SK-N-SH (cell line): ENCODE measurements around the gene STC2.

Source experiments
- CTCF ChIP-seq: fragments of 200-600 bp; sonication (generic); IDR thresholded peaks from 2 replicates; pipeline ENCODE4 v1.6.1; 2017; ENCODE audit warnings: antibody characterized with exemption, mild to moderate bottlenecking, moderate library complexity
- EP300 ChIP-seq, 2 experiments: IDR thresholded peaks; 2 replicates each; pipeline versions ENCODE4 v1.4.0 to v1.6.1; 2012; ENCODE audit warnings: borderline replicate concordance in 1 of 2, low read depth in 1 of 2, low read length in 1 of 2
- FOXJ3 ChIP-seq: sonication (generic); formaldehyde crosslinking; IDR thresholded peaks from 2 replicates; pipeline ENCODE4 v1.5.1; 2020; ENCODE audit warnings: mild to moderate bottlenecking, missing genetic modification reagents
- FOXM1 ChIP-seq: IDR thresholded peaks from 2 replicates; pipeline ENCODE4 v1.4.0; 2012; ENCODE audit warnings: low read depth, mild to moderate bottlenecking
- JUND ChIP-seq: IDR thresholded peaks from 2 replicates; pipeline ENCODE4 v1.4.0; 2012
- MAX ChIP-seq: IDR thresholded peaks from 2 replicates; pipeline ENCODE4 v1.4.0; 2012; ENCODE audit warnings: low read depth
- POLR2AphosphoS5 ChIP-seq: IDR thresholded peaks from 2 replicates; pipeline ENCODE4 v1.6.1; 2012; ENCODE audit warnings: low read depth, low read length
- RAD21 ChIP-seq: IDR thresholded peaks from 2 replicates; pipeline ENCODE4 v1.6.1; 2012; ENCODE audit warnings: mild to moderate bottlenecking, low read length
- RCOR1 ChIP-seq: fragments of 150-350 bp; IDR thresholded peaks from 2 replicates; pipeline ENCODE4 v1.6.1; 2017; ENCODE audit warnings: antibody characterized with exemption, low read length
- REST ChIP-seq: IDR thresholded peaks from 2 replicates; pipeline ENCODE4 v1.6.1; 2012; ENCODE audit warnings: mild to moderate bottlenecking, low read depth, low read length, moderate library complexity
- SIN3A ChIP-seq: IDR thresholded peaks from 2 replicates; pipeline ENCODE4 v1.6.1; 2012; ENCODE audit warnings: low read depth, mild to moderate bottlenecking, low read length, moderate library complexity, borderline replicate concordance
- SMC3 ChIP-seq: IDR thresholded peaks from 2 replicates; pipeline ENCODE4 v1.6.1; 2012; ENCODE audit warnings: low read depth, low read length, improper control_type of control experiment
- TAF1 ChIP-seq: IDR thresholded peaks from 2 replicates; pipeline ENCODE4 v1.6.1; 2012; ENCODE audit warnings: low read depth, mild to moderate bottlenecking, low read length, moderate library complexity, borderline replicate concordance

- TF ChIP-seq FOXJ3 (CRISPR knock-in tag): no peak
- TF ChIP-seq SMC3: no peak
- no peak for TF ChIP-seq POLR2AphosphoS5
- no peak for TF ChIP-seq CTCF
- no peak for TF ChIP-seq TAF1
- no peak for TF ChIP-seq MAX
- TF ChIP-seq RCOR1: no peak
- no peak for TF ChIP-seq REST
- no peak for TF ChIP-seq RAD21
- TF ChIP-seq FOXM1: no peak
- no peak for TF ChIP-seq EP300 (IDR thresholded peaks at IDR 0.05; ENCODE audit: borderline replicate concordance in 1 of 2, low read depth in 1 of 2, low read length in 1 of 2)
- no peak for TF ChIP-seq JUND
- no peak for TF ChIP-seq SIN3A
These were observed 30.4 kb downstream of the STC2 start for GRCh38 chr5:173297813-173298212.
